Measurements from ENCODE around the gene KDELR3.

DNA sequence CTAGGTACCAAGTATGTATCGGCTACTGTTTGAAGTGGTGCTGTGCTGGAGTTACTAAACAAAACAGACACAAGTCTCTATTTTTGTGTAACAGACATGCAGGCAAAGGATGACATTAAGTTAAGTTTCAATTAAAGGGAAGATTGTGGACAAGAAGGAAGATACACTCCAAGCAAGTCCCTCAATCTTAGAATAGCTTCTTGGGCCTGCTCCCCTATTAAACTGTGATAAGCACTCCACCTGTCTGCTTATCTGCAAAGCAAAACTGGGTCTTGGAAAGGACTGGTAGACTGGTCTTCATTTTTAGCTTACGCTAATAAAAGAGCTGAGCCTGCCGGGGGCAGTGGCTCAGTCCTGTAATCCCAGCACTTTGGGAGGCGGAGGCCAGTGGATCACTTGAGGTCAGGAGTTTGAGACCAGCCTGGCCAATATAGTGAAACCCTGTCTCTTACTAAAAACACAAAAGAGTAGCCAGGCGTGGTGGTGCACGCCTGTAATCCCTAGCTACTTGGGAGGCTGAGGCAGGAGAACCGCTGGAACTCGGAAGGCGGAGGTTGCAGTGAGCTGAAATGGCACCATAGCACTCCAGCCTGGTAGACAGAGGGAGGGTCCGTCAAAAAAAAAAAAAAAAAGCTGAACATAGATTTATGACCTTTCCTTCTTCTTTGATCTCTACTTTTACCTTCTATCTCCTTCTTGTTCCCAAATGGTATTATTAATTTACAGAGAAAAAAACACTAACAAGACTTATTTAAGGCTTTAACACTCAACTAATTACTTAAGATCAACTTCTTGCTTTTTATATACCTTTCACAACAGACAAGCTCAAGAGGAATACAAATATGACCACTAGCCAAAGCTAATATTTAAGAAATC is 34.1 kb downstream of the KDELR3 start:
- TF ChIP-seq, protein P1, sequence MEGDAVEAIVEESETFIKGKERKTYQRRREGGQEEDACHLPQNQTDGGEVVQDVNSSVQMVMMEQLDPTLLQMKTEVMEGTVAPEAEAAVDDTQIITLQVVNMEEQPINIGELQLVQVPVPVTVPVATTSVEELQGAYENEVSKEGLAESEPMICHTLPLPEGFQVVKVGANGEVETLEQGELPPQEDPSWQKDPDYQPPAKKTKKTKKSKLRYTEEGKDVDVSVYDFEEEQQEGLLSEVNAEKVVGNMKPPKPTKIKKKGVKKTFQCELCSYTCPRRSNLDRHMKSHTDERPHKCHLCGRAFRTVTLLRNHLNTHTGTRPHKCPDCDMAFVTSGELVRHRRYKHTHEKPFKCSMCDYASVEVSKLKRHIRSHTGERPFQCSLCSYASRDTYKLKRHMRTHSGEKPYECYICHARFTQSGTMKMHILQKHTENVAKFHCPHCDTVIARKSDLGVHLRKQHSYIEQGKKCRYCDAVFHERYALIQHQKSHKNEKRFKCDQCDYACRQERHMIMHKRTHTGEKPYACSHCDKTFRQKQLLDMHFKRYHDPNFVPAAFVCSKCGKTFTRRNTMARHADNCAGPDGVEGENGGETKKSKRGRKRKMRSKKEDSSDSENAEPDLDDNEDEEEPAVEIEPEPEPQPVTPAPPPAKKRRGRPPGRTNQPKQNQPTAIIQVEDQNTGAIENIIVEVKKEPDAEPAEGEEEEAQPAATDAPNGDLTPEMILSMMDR (IDR thresholded peaks at IDR 0.05; ENCODE audit: extremely low read depth in 1 of 2, insufficient read depth in 1 of 2, low read depth in 1 of 2, low read length in 2 of 2), result no peak
- TF ChIP-seq, protein P2, sequence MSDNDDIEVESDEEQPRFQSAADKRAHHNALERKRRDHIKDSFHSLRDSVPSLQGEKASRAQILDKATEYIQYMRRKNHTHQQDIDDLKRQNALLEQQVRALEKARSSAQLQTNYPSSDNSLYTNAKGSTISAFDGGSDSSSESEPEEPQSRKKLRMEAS (IDR thresholded peaks at IDR 0.05; ENCODE audit: insufficient read depth, insufficient read length), result no peak
- TF ChIP-seq EZH2 (IDR thresholded peaks at IDR 0.05; ENCODE audit: borderline replicate concordance, low read depth, low read length, severe bottlenecking) (no peak), JUN (IDR thresholded peaks at IDR 0.05; ENCODE audit: borderline replicate concordance, insufficient read depth, insufficient read length, low read depth) (no peak), POLR2AphosphoS5 (IDR thresholded peaks at IDR 0.05; ENCODE audit: insufficient read depth, low read depth, low read length) (no peak), POLR2A (IDR thresholded peaks at IDR 0.05; ENCODE audit: low read depth, low read length) (no peak)

All from endothelial cell of umbilical vein (primary cell).